NCI-H2227 (cell line): ENCODE results near the gene SMAP1.

Experiments
- DNase-seq: peaks from one replicate; lab custom pipeline; 2025; ENCODE audit not compliant: unreplicated experiment; lab: John Stamatoyannopoulos, UW

The SMAP1 gene

DNA sequence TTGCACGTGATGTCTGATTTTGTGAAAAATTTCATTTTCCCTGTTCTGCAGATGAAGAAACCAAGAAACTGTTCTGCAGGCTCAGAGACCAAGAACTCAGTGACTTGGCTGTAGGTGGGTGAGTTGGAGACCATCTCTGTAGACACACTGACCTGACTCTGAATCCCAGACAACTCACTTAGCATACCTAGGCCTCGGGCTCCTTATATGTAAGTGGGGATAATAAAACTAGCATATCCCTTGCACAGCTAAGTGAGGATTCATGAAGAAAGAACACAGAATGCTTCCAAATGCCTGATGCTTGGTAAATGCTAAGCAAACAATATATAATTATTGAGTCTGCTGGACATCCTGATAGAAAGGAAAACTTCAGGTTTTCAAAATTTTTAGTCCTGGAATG is 218.4 kb downstream of the SMAP1 start:
- no peak for DNase-seq

GRCh38 chr6:70886661-70887060 is 219.0 kb downstream of the SMAP1 start:
- DNase-seq = no peak

- no peak for DNase-seq
Observed at GRCh38 chr6:70889270-70889669, 221.6 kb downstream of the SMAP1 start.

- no peak for DNase-seq
Observed at GRCh38 chr6:70894001-70894400, 226.3 kb downstream of the SMAP1 start.

DNA sequence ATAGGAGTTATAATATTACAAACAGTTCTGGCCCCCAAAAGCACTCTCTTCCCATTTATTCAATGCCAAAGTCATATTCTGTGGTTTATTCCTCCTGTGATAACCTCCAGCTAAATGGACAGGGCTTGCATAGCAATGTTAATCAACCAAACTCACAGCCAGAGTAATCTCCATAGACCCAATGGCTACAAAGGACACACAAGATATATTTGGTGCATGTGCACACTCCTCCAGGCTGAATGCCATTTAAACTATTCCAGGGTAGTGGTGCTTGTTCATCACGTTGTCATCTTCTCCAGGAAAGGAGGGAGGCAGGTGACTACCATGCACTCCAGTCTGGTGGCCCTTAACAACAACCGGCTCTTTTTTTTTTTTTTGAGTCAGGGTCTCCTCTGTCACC is 232.4 kb downstream of the SMAP1 start:
- no peak for DNase-seq

- peak; percentile 11 for DNase-seq
Observed at GRCh38 chr6:70901324-70901723, 233.6 kb downstream of the SMAP1 start.

GRCh38 chr6:70903665-70904452 is 236.2 kb downstream of the SMAP1 start:
- DNase-seq = no peak

- no peak for DNase-seq
Observed at GRCh38 chr6:70905742-70906141, 238.1 kb downstream of the SMAP1 start.
